ENCODE results near the gene SLC8A1.

DNA sequence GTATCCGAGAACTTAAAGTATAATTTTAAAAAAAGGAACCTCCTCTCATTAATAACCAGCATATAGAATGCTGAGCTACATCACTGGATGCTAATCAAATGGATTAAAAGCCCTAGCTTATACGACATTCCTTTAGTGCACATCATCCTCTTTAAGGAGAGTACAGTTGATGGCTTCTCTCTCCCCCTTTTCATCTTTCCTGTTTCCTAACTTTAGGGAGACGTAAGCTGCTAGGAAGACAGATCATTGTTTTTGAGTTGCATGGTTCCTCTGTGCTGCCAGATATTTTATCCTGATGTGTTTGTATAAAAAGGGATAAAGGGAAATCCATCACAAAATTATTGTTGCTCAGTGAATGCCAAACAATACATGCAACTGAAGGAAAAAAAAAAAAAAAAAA, 94.2 kb downstream of the SLC8A1 start:
- TF ChIP-seq, protein P1, sequence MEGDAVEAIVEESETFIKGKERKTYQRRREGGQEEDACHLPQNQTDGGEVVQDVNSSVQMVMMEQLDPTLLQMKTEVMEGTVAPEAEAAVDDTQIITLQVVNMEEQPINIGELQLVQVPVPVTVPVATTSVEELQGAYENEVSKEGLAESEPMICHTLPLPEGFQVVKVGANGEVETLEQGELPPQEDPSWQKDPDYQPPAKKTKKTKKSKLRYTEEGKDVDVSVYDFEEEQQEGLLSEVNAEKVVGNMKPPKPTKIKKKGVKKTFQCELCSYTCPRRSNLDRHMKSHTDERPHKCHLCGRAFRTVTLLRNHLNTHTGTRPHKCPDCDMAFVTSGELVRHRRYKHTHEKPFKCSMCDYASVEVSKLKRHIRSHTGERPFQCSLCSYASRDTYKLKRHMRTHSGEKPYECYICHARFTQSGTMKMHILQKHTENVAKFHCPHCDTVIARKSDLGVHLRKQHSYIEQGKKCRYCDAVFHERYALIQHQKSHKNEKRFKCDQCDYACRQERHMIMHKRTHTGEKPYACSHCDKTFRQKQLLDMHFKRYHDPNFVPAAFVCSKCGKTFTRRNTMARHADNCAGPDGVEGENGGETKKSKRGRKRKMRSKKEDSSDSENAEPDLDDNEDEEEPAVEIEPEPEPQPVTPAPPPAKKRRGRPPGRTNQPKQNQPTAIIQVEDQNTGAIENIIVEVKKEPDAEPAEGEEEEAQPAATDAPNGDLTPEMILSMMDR (IDR thresholded peaks at IDR 0.05; ENCODE audit: insufficient read depth, low read length): no peak
- TF ChIP-seq GABPA (IDR thresholded peaks at IDR 0.05; ENCODE audit: low read depth) (no peak), POLR2AphosphoS5 (IDR thresholded peaks at IDR 0.05; ENCODE audit: low read depth) (no peak), SPI1 (IDR thresholded peaks at IDR 0.05; ENCODE audit: borderline replicate concordance, low read depth) (no peak)
- TF ChIP-seq, protein P2, sequence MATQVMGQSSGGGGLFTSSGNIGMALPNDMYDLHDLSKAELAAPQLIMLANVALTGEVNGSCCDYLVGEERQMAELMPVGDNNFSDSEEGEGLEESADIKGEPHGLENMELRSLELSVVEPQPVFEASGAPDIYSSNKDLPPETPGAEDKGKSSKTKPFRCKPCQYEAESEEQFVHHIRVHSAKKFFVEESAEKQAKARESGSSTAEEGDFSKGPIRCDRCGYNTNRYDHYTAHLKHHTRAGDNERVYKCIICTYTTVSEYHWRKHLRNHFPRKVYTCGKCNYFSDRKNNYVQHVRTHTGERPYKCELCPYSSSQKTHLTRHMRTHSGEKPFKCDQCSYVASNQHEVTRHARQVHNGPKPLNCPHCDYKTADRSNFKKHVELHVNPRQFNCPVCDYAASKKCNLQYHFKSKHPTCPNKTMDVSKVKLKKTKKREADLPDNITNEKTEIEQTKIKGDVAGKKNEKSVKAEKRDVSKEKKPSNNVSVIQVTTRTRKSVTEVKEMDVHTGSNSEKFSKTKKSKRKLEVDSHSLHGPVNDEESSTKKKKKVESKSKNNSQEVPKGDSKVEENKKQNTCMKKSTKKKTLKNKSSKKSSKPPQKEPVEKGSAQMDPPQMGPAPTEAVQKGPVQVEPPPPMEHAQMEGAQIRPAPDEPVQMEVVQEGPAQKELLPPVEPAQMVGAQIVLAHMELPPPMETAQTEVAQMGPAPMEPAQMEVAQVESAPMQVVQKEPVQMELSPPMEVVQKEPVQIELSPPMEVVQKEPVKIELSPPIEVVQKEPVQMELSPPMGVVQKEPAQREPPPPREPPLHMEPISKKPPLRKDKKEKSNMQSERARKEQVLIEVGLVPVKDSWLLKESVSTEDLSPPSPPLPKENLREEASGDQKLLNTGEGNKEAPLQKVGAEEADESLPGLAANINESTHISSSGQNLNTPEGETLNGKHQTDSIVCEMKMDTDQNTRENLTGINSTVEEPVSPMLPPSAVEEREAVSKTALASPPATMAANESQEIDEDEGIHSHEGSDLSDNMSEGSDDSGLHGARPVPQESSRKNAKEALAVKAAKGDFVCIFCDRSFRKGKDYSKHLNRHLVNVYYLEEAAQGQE (IDR thresholded peaks at IDR 0.05; ENCODE audit: insufficient replicate concordance, low read depth): no peak

Data from HL-60 (cell line).